Hepatocyte (in vitro differentiated cells): Measurements from ENCODE around the gene NME7.

Experiments used
- CTCF ChIP-seq: fragments of 200-600 bp; sonication (generic); IDR thresholded peaks from 2 replicates; pipeline ENCODE4 v1.5.1; 2016; ENCODE audit warnings: antibody characterized with exemption, mild to moderate bottlenecking; ENCODE audit not compliant: poor library complexity
- EZH2 ChIP-seq: fragments of 200-600 bp; sonication (generic); IDR thresholded peaks from 2 replicates; pipeline ENCODE4 v1.6.1; 2016; ENCODE audit warnings: antibody characterized with exemption, mild to moderate bottlenecking, borderline replicate concordance

GRCh38 chr1:169263059-169263458 is 104.5 kb downstream of the NME7 start:
- TF ChIP-seq CTCF (no peak), EZH2 (no peak)
